MV-4-11 (cell line): Measurements from ENCODE around the gene TIAM1.
"Not testable (repeated sequence)": the region's sequence is repeated elsewhere in the genome, so short reads cannot be mapped to it uniquely, and the experiment has no call there.

ENCODE experiments used
- DNase-seq: peaks from one replicate; lab custom pipeline; 2025; lab: John Stamatoyannopoulos, UW

TIAM1 gene

GRCh38 chr21:31254131-31254530 is 89.9 kb downstream of the TIAM1 start:
- DNase-seq: no peak

GRCh38 chr21:31253684-31254083 is 90.4 kb downstream of the TIAM1 start:
- no peak for DNase-seq

GRCh38 chr21:31252611-31253010 is 91.5 kb downstream of the TIAM1 start:
- no peak for DNase-seq

GRCh38 chr21:31252091-31252490 is 92.0 kb downstream of the TIAM1 start:
- DNase-seq: no peak

- no peak for DNase-seq
These were observed 92.4 kb downstream of the TIAM1 start for GRCh38 chr21:31251686-31252085.

- DNase-seq: no peak
These were observed 95.5 kb downstream of the TIAM1 start for GRCh38 chr21:31248598-31248997.

GRCh38 chr21:31243611-31244010 is 100.5 kb downstream of the TIAM1 start:
- no peak for DNase-seq

- peak; percentile 57 for DNase-seq
These were observed 107.5 kb downstream of the TIAM1 start for GRCh38 chr21:31236528-31236927.

GRCh38 chr21:31235671-31236450 is 108.2 kb downstream of the TIAM1 start:
- peak; percentile 4 for DNase-seq

GRCh38 chr21:31234936-31235335 is 109.1 kb downstream of the TIAM1 start:
- no peak for DNase-seq

GRCh38 chr21:31233711-31234110 is 110.3 kb downstream of the TIAM1 start:
- no peak for DNase-seq

- DNase-seq: no peak
These were observed 111.7 kb downstream of the TIAM1 start for GRCh38 chr21:31232344-31232743.

- no peak for DNase-seq
These were observed 113.1 kb downstream of the TIAM1 start for GRCh38 chr21:31230937-31231336.

- not testable (repeated sequence) for DNase-seq
These were observed 115.3 kb downstream of the TIAM1 start for GRCh38 chr21:31228723-31229122.

GRCh38 chr21:31225713-31226112 is 118.3 kb downstream of the TIAM1 start:
- no peak for DNase-seq

- no peak for DNase-seq
These were observed 121.9 kb downstream of the TIAM1 start for GRCh38 chr21:31222142-31222541.

- peak; percentile 51 for DNase-seq
These were observed 123.0 kb downstream of the TIAM1 start for GRCh38 chr21:31221043-31221442.

- DNase-seq: no peak
These were observed 123.5 kb downstream of the TIAM1 start for GRCh38 chr21:31220575-31220974.

- no peak for DNase-seq
These were observed 125.0 kb downstream of the TIAM1 start for GRCh38 chr21:31218830-31219608.

GRCh38 chr21:31216206-31216605 is 127.9 kb downstream of the TIAM1 start:
- no peak for DNase-seq

- DNase-seq: no peak
These were observed 130.3 kb downstream of the TIAM1 start for GRCh38 chr21:31213787-31214186.

- DNase-seq: no peak
These were observed 132.2 kb downstream of the TIAM1 start for GRCh38 chr21:31211836-31212235.

GRCh38 chr21:31205412-31205811 is 138.6 kb downstream of the TIAM1 start:
- no peak for DNase-seq
